Stimulated activated naive CD8-positive, alpha-beta T cell treated with anti-CD3 and anti-CD28 coated beads, Interleukin-15, Interleukin-2, amounts not matched to agents 100 ng/mL and 50 ng/mL, for 24 hours (primary cell): ENCODE measurements around the gene ESPNL.

Experiments used
- H3K27ac Mint-ChIP-seq: one replicate; pipeline ENCODE4 v1.8.0; 2021; ENCODE audit warnings: mild to moderate bottlenecking, mixed read lengths
- H3K27me3 Mint-ChIP-seq: one replicate; pipeline ENCODE4 v1.8.0; 2021; ENCODE audit warnings: mixed read lengths
- H3K36me3 Mint-ChIP-seq: one replicate; pipeline ENCODE4 v1.8.0; 2021; ENCODE audit warnings: low read depth, mixed read lengths
- H3K4me1 Mint-ChIP-seq: one replicate; pipeline ENCODE4 v1.8.0; 2021; ENCODE audit warnings: low read depth, mixed read lengths
- H3K4me3 Mint-ChIP-seq: one replicate; pipeline ENCODE4 v1.8.0; 2021; ENCODE audit warnings: mild to moderate bottlenecking, mixed read lengths
- H3K9me3 Mint-ChIP-seq: one replicate; pipeline ENCODE4 v1.8.0; 2021; ENCODE audit warnings: mixed read lengths

The ESPNL gene

GRCh38 chr2:238155051-238155760 lies 55.1 kb downstream of the ESPNL start:
- Mint-ChIP-seq H3K36me3 (no peaks in the 10 kb centered on the region), H3K27ac (no peak overlapping the region), H3K27me3 (peaks cover 6% of the 10 kb centered on the region), H3K9me3 (no peaks in the 10 kb centered on the region), H3K4me3 (no peak overlapping the region), H3K4me1 (peaks cover 4% of the 10 kb centered on the region)

GRCh38 chr2:238155761-238156694 lies 55.9 kb downstream of the ESPNL start:
- Mint-ChIP-seq H3K27me3 (peaks cover 9% of the 10 kb centered on the region), H3K4me3 (no peak overlapping the region), H3K27ac (no peak overlapping the region), H3K9me3 (no peaks in the 10 kb centered on the region), H3K4me1 (peaks cover 8% of the 10 kb centered on the region), H3K36me3 (no peaks in the 10 kb centered on the region)

GRCh38 chr2:238157506-238158017 lies 57.4 kb downstream of the ESPNL start:
- Mint-ChIP-seq H3K9me3 (no peaks in the 10 kb centered on the region), H3K27me3 (peaks cover 9% of the 10 kb centered on the region), H3K36me3 (no peaks in the 10 kb centered on the region), H3K27ac (no peak overlapping the region), H3K4me3 (no peak overlapping the region), H3K4me1 (peaks cover 8% of the 10 kb centered on the region)

GRCh38 chr2:238158018-238158508 lies 57.9 kb downstream of the ESPNL start:
- Mint-ChIP-seq H3K4me3 (no peak overlapping the region), H3K27ac (no peak overlapping the region), H3K4me1 (peaks cover 8% of the 10 kb centered on the region), H3K27me3 (peaks cover 12% of the 10 kb centered on the region), H3K36me3 (no peaks in the 10 kb centered on the region), H3K9me3 (no peaks in the 10 kb centered on the region)

- Mint-ChIP-seq H3K4me1 (peaks cover 8% of the 10 kb centered on the region), H3K36me3 (no peaks in the 10 kb centered on the region), H3K27me3 (peaks cover 15% of the 10 kb centered on the region), H3K4me3 (peak within 1 kb of the TSS; percentile 60), H3K9me3 (no peaks in the 10 kb centered on the region), H3K27ac (no peak within 1 kb of the TSS)
Observed at GRCh38 chr2:238158509-238159070, 58.5 kb downstream of the ESPNL start, which contains the start of gene ERFE. Gene ERFE, plus strand, starts transcription at chr2:238158970. Its CDS starts 38 bp downstream, at chr2:238159008.

- Mint-ChIP-seq H3K27ac (no peak overlapping the region), H3K9me3 (no peaks in the 10 kb centered on the region), H3K4me3 (peak overlapping the region; percentile 60), H3K27me3 (peaks cover 15% of the 10 kb centered on the region), H3K36me3 (no peaks in the 10 kb centered on the region), H3K4me1 (peaks cover 8% of the 10 kb centered on the region)
Observed at GRCh38 chr2:238159071-238159539, 59.0 kb downstream of the ESPNL start.

GRCh38 chr2:238159661-238160205 lies 59.6 kb downstream of the ESPNL start:
- H3K27ac Mint-ChIP-seq, result no peak overlapping the region
- peaks cover 20% of the 10 kb centered on the region for H3K27me3 Mint-ChIP-seq

GRCh38 chr2:238160206-238161129 lies 60.3 kb downstream of the ESPNL start:
- H3K4me1 Mint-ChIP-seq, result peaks cover 8% of the 10 kb centered on the region
- no peaks in the 10 kb centered on the region for H3K36me3 Mint-ChIP-seq
- no peak overlapping the region for H3K4me3 Mint-ChIP-seq
- no peaks in the 10 kb centered on the region for H3K9me3 Mint-ChIP-seq
- peaks cover 26% of the 10 kb centered on the region for H3K27me3 Mint-ChIP-seq
- no peak overlapping the region for H3K27ac Mint-ChIP-seq

More at GRCh38 chr2:238159661-238160205, 59.6 kb downstream of the ESPNL start:
- Mint-ChIP-seq H3K36me3 (no peaks in the 10 kb centered on the region), H3K9me3 (no peaks in the 10 kb centered on the region), H3K4me3 (peak overlapping the region; percentile 60), H3K4me1 (peaks cover 8% of the 10 kb centered on the region)

- Mint-ChIP-seq H3K9me3 (no peaks in the 10 kb centered on the region), H3K27me3 (peaks cover 26% of the 10 kb centered on the region), H3K4me3 (no peak overlapping the region)
Observed at GRCh38 chr2:238161291-238162051, 61.3 kb downstream of the ESPNL start.

GRCh38 chr2:238162251-238162845 lies 62.2 kb downstream of the ESPNL start:
- peaks cover 26% of the 10 kb centered on the region for H3K27me3 Mint-ChIP-seq

More at GRCh38 chr2:238161291-238162051, 61.3 kb downstream of the ESPNL start:
- Mint-ChIP-seq H3K27ac (no peak overlapping the region), H3K4me1 (peaks cover 8% of the 10 kb centered on the region), H3K36me3 (no peaks in the 10 kb centered on the region)

GRCh38 chr2:238162846-238163441 lies 62.8 kb downstream of the ESPNL start:
- Mint-ChIP-seq H3K36me3 (no peaks in the 10 kb centered on the region), H3K4me3 (no peak overlapping the region), H3K27me3 (peaks cover 26% of the 10 kb centered on the region), H3K9me3 (no peaks in the 10 kb centered on the region), H3K27ac (no peak overlapping the region), H3K4me1 (peaks cover 8% of the 10 kb centered on the region)

More at GRCh38 chr2:238162251-238162845, 62.2 kb downstream of the ESPNL start:
- H3K4me3 Mint-ChIP-seq, result no peak overlapping the region
- no peaks in the 10 kb centered on the region for H3K36me3 Mint-ChIP-seq
- H3K27ac Mint-ChIP-seq, result no peak overlapping the region
- peaks cover 8% of the 10 kb centered on the region for H3K4me1 Mint-ChIP-seq
- H3K9me3 Mint-ChIP-seq, result no peaks in the 10 kb centered on the region

GRCh38 chr2:238163481-238164198 lies 63.5 kb downstream of the ESPNL start:
- Mint-ChIP-seq H3K27ac (no peak overlapping the region), H3K4me3 (no peak overlapping the region), H3K27me3 (peaks cover 26% of the 10 kb centered on the region), H3K4me1 (peaks cover 8% of the 10 kb centered on the region), H3K36me3 (peaks cover 3% of the 10 kb centered on the region), H3K9me3 (no peaks in the 10 kb centered on the region)
